Endothelial cell of umbilical vein (primary cell): ENCODE results near the gene VPS35L. TPM values are rescaled to one million over a fixed set of nuclear protein-coding genes. Genes with fewer than 3 reads are reported as not detected.

Experiments used
- BruUV-seq: library from RNA; stranded (reverse); fragments of 400-500 nt; replicated peaks from 2 replicates; lab custom pipeline; 2021; lab: Mats Ljungman, UMichigan
- CTCF ChIA-PET: fragments of 300-600, 350-600 bp; sonication (Branson Sonifier 250); formaldehyde crosslinking; loops from one replicate; lab custom pipeline; 2021; ENCODE audit warnings: antibody characterized with exemption, inconsistent platforms; lab: Charles Lee
- POLR2A ChIA-PET: fragments of 300-600, 350-600 bp; sonication (Branson Sonifier 250); formaldehyde crosslinking; loops from one replicate; lab custom pipeline; 2021; ENCODE audit warnings: antibody characterized with exemption, inconsistent platforms; lab: Charles Lee
- DNase-seq: peaks from one replicate; pipeline ENCODE4 v3.0.0-alpha.2; 2011; ENCODE audit warnings: low read depth, low spot score
- FAIRE-seq: peaks from 2 replicates; lab custom pipeline; 2011; peaks lifted over from hg19 to GRCh38; lab: Jason Lieb, UNC
- H2AFZ ChIP-seq: 2 replicates; pipeline ENCODE4 v1.6.0; 2012; ENCODE audit warnings: low read depth, low read length, control low read depth, inconsistent platforms
- H3K27ac ChIP-seq: 2 replicates; pipeline ENCODE4 v1.5.1; 2011; ENCODE audit warnings: low read depth, mild to moderate bottlenecking, control low read depth, low read length, moderate library complexity; ENCODE audit not compliant: insufficient read depth
- H3K27me3 ChIP-seq, 2 experiments: 2 replicates each; pipeline versions ENCODE4 v1.6.0 to v1.6.1; 2011; ENCODE audit warnings: low read length in 2 of 2, mixed read lengths in 1 of 2; ENCODE audit not compliant: control insufficient read depth in 2 of 2, insufficient read depth in 2 of 2
- H3K36me3 ChIP-seq, 2 experiments: 2 replicates in 1 of 2; 3 replicates in 1 of 2; pipeline ENCODE4 v1.5.1; 2011; ENCODE audit warnings: low read length in 2 of 2, mild to moderate bottlenecking in 1 of 2, moderate library complexity in 1 of 2; ENCODE audit not compliant: control insufficient read depth in 2 of 2, insufficient read depth in 2 of 2; ENCODE audit errors: extremely low read depth in 1 of 2
- H3K4me1 ChIP-seq: 3 replicates; pipeline ENCODE4 v1.5.1; 2011; ENCODE audit warnings: mild to moderate bottlenecking, low read length; ENCODE audit not compliant: control insufficient read depth, insufficient read depth; ENCODE audit errors: extremely low read depth
- H3K4me2 ChIP-seq: 2 replicates; pipeline ENCODE4 v1.6.1; 2011; ENCODE audit warnings: low read length, control low read depth, mixed read lengths; ENCODE audit not compliant: insufficient read depth
- H3K4me3 ChIP-seq, 3 experiments: fragments of 200-600 bp in 1 of 3; sonication (generic), shearing (Covaris generic) in 1 of 3; replicated peaks in 1 of 3; 2 replicates each; pipeline ENCODE4 v1.5.1; 2011 to 2016; ENCODE audit warnings: control low read depth in 3 of 3, low read length in 3 of 3, mild to moderate bottlenecking in 2 of 3, inconsistent platforms in 1 of 3, low read depth in 1 of 3, moderate library complexity in 1 of 3; ENCODE audit not compliant: insufficient read depth in 1 of 3
- H3K79me2 ChIP-seq: 2 replicates; pipeline ENCODE4 v1.6.0; 2012; ENCODE audit warnings: low read length, inconsistent platforms; ENCODE audit not compliant: control insufficient read depth, insufficient read depth
- H3K9ac ChIP-seq: replicated peaks from 2 replicates; pipeline ENCODE3; 2011; ENCODE audit warnings: low read length, control low read depth; ENCODE audit not compliant: insufficient read depth; ENCODE audit errors: extremely low read depth
- H3K9me1 ChIP-seq: replicated peaks from 3 replicates; pipeline ENCODE4 v1.6.0; 2011; ENCODE audit warnings: mild to moderate bottlenecking, low read length; ENCODE audit not compliant: control insufficient read depth, insufficient read depth; ENCODE audit errors: extremely low read depth
- H3K9me3 ChIP-seq: replicated peaks from 2 replicates; pipeline ENCODE4 v1.5.1; 2012; ENCODE audit warnings: low read length, inconsistent platforms; ENCODE audit not compliant: control insufficient read depth, insufficient read depth
- H4K20me1 ChIP-seq: replicated peaks from 2 replicates; pipeline ENCODE3; 2011; ENCODE audit warnings: mild to moderate bottlenecking, low read length; ENCODE audit not compliant: control insufficient read depth, insufficient read depth; ENCODE audit errors: extremely low read depth
- EZH2 ChIP-seq: IDR thresholded peaks from 2 replicates; pipeline ENCODE4 v1.6.1; 2012; ENCODE audit warnings: borderline replicate concordance, low read depth, mild to moderate bottlenecking, moderate library complexity, low read length, inconsistent platforms; ENCODE audit not compliant: severe bottlenecking
- FOS ChIP-seq: IDR thresholded peaks from 2 replicates; pipeline ENCODE4 v1.6.1; 2011; ENCODE audit warnings: mild to moderate bottlenecking, low read length, moderate library complexity, borderline replicate concordance; ENCODE audit not compliant: insufficient read depth
- GATA2 ChIP-seq: IDR thresholded peaks from 2 replicates; pipeline ENCODE4 v1.7.0; 2011; ENCODE audit warnings: low read depth, mild to moderate bottlenecking, moderate library complexity, mixed read lengths, low read length; ENCODE audit not compliant: insufficient read length, insufficient read depth
- JUN ChIP-seq: IDR thresholded peaks from 2 replicates; pipeline ENCODE4 v1.6.1; 2011; ENCODE audit warnings: borderline replicate concordance, low read depth; ENCODE audit not compliant: insufficient read length, insufficient read depth
- MYC ChIP-seq: IDR thresholded peaks from one replicate; pipeline ENCODE4 v1.6.1; 2011; ENCODE audit warnings: mild to moderate bottlenecking, low read depth, low read length
- POLR2A ChIP-seq: IDR thresholded peaks from 2 replicates; pipeline ENCODE4 v1.6.1; 2012; ENCODE audit warnings: low read depth, mild to moderate bottlenecking, control low read depth, low read length
- POLR2AphosphoS5 ChIP-seq: IDR thresholded peaks from 2 replicates; pipeline ENCODE4 v1.6.1; 2012; ENCODE audit warnings: low read depth, mild to moderate bottlenecking, control low read depth, low read length, moderate library complexity; ENCODE audit not compliant: insufficient read depth
- dilution Hi-C: fragments of 300-500 bp; cut with MboI; formaldehyde crosslinking; loops from one replicate; pipeline ENCODE4 v1.15.0; 2019; ENCODE audit warnings: low sequenced_read_pairs; ENCODE audit not compliant: extremely low pct_ligation_motif_present
- intact Hi-C: fragments of 100-400 bp; cut with micrococcal nuclease; formaldehyde crosslinking; loops from one replicate; pipeline ENCODE4 v1.10.0; 2022
- polyA plus RNA-seq, 4 experiments: library from polyadenylated mRNA; depleted of rRNA in 3 of 4; stranded (reverse) in 3 of 4; unstranded in 1 of 4; fragments of >200 nt; gene quantifications; 2 replicates each; pipeline versions ENCODE4 v1.2.1 to v1.2.3, GENCODE V29; 2011 to 2012; ENCODE audit warnings: missing spikeins in 1 of 4
- total RNA-seq: library from RNA; stranded (reverse); gene quantifications from 2 replicates; pipeline ENCODE4 v1.2.3, GENCODE V29; 2021
- TF ChIP-seq, protein P1 (sequence below), 2 donors: IDR thresholded peaks; 1 replicate in 1 of 2; 2 replicates in 1 of 2; pipeline ENCODE4 v1.5.1; 2011; ENCODE audit warnings: low read length in 2 of 2, mild to moderate bottlenecking in 2 of 2, moderate library complexity in 2 of 2, control low read depth in 1 of 2, inconsistent platforms in 1 of 2, low read depth in 1 of 2; ENCODE audit not compliant: insufficient read depth in 1 of 2; ENCODE audit errors: extremely low read depth in 1 of 2
- TF ChIP-seq, protein P2 (sequence below): IDR thresholded peaks from 2 replicates; pipeline ENCODE4 v1.6.1; 2011; ENCODE audit not compliant: insufficient read depth, insufficient read length

VPS35L gene
- total and polyA plus RNA-seq, 2 donors (not counting 3 experiments of a cell fraction or from before 2014, with no cell fraction given): 49.1 to 91.1 TPM

- H3K79me2 ChIP-seq: no peaks in the 10 kb centered on the region
- H3K9me3 ChIP-seq: no peaks in the 10 kb centered on the region
- no peak overlapping the region for H3K4me2 ChIP-seq
- H3K4me3 ChIP-seq: no peak overlapping the region
- BruUV-seq: no TSS peak
- H3K36me3 ChIP-seq: peaks cover 0 to 4% of the 10 kb centered on the region in 2 experiments
- CTCF ChIA-PET: no interaction called here
- DNase-seq (no peak), FAIRE-seq (no peak)
- H3K4me1 ChIP-seq: peaks cover 16% of the 10 kb centered on the region
- H3K27ac ChIP-seq: no peak overlapping the region
- dilution Hi-C loops (no loop called here), intact Hi-C loops (no loop called here)
- H2AFZ ChIP-seq: no peak overlapping the region
- POLR2A ChIA-PET: no interaction called here
- TF ChIP-seq POLR2A (no peak), EZH2 (no peak), GATA2 (no peak), FOS (no peak), MYC (no peak), POLR2AphosphoS5 (no peak), JUN (no peak)
- TF ChIP-seq, protein P1, sequence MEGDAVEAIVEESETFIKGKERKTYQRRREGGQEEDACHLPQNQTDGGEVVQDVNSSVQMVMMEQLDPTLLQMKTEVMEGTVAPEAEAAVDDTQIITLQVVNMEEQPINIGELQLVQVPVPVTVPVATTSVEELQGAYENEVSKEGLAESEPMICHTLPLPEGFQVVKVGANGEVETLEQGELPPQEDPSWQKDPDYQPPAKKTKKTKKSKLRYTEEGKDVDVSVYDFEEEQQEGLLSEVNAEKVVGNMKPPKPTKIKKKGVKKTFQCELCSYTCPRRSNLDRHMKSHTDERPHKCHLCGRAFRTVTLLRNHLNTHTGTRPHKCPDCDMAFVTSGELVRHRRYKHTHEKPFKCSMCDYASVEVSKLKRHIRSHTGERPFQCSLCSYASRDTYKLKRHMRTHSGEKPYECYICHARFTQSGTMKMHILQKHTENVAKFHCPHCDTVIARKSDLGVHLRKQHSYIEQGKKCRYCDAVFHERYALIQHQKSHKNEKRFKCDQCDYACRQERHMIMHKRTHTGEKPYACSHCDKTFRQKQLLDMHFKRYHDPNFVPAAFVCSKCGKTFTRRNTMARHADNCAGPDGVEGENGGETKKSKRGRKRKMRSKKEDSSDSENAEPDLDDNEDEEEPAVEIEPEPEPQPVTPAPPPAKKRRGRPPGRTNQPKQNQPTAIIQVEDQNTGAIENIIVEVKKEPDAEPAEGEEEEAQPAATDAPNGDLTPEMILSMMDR (IDR thresholded peaks at IDR 0.05; ENCODE audit: extremely low read depth in 1 of 2, insufficient read depth in 1 of 2, low read depth in 1 of 2, low read length in 2 of 2): no peak
- TF ChIP-seq, protein P2, sequence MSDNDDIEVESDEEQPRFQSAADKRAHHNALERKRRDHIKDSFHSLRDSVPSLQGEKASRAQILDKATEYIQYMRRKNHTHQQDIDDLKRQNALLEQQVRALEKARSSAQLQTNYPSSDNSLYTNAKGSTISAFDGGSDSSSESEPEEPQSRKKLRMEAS: no peak
- H3K9ac ChIP-seq: no peak overlapping the region
- H3K9me1 ChIP-seq: no peaks in the 10 kb centered on the region
- no peaks in the 10 kb centered on the region for H3K27me3 ChIP-seq
- H4K20me1 ChIP-seq: no peaks in the 10 kb centered on the region
These were observed 54.7 kb downstream of the VPS35L start for GRCh38 chr16:19610200-19610599.
